RPMI8226 (cell line): Measurements from ENCODE around the gene FBL.

Experiments used
- DNase-seq: peaks from one replicate; pipeline ENCODE4 v3.0.0-alpha.2; 2015

FBL gene

GRCh38 chr19:39840492-39840891, 5.7 kb downstream of the FBL start:
- no peak for DNase-seq

- no peak for DNase-seq
Observed at GRCh38 chr19:39839678-39840327, 6.4 kb downstream of the FBL start.

DNA sequence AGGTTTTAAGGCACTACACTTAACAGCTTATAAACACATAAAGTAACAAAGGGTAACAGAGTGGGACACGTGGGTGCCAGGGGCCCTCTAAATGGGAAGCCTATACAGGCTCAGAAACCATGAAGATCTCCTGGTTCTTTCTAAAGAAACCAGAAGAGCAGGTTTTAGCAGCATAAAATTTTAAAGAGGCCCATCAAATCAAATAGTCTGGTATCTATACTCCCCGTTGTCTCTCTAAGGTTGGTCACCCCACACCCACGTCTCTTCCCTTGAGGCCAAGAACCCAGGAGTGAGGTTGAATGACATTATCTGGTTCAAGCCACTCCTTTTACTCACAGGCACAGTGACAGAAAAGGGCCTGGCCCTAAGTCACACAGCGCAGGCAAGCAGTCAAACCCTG, 7.6 kb downstream of the FBL start:
- no peak for DNase-seq

DNA sequence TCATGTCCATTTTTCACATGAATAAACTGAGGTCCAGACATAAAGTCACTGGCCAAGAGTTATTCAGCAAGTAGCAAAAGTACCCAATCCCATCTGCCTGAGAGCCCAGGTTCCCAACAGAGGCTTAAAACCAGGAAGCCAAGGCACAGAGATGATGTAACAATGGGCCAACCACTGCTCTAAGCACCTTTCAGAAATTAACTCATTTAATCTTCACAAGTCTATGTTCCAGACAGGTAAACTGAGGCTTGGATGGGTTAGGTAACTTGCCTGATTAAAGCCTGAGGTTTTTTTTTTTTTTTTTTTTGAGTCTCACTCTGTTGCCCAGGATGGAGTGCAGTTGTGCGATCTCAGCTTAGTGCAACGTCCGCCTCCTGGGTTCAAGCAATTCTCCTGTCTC, 8.2 kb downstream of the FBL start:
- DNase-seq, result no peak

- no peak for DNase-seq
Observed at GRCh38 chr19:39834287-39834841, 11.8 kb downstream of the FBL start.

DNA sequence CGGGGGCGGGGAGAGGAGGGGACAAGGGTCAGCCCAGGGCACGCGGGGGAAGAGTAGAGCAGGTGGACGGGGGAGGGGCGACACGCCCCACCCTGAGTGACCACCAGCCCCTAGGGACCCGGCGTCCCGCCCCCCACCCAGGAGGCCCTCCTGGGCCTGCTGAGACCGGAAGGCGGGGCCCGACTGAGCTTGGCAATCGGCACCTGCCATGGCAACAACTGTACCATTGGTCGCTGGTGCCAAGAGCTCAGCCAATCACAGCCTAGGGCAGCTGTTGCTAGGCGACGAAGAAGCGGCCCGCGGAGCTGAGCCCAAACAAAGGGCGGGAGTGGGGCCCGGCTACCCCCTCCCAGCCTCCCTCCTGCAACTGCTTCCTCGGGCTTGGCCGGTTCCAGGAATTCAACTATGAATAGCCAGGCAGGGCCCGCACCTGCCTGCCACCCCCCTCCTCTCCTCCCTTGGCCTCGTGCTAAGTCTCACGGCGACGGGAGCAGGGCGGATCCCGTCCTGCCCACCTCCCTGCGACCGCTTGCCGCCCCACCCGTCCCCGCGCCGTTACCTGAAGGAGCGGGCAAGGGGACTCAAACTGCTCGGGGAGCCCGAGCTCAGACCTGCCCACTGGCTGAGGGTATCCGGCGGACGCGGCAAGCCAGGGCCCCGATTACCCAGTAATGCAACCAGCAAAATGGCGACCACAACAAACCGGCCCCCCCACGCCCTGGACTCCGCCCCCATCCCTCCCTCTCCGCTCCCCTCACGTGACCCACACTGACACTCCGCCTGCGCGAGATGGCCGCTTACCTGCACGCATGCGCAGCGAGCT, 12.5 kb downstream of the FBL start, which contains the start of gene DYRK1B:
Gene DYRK1B (minus strand): TSS at position 699 of the 823 bp plus-strand sequence. CDS start 2,295 bp downstream, outside the sequence.
- peak; percentile 9 for DNase-seq

- DNase-seq, result no peak
Observed at GRCh38 chr19:39833160-39833463, 13.1 kb downstream of the FBL start.

DNA sequence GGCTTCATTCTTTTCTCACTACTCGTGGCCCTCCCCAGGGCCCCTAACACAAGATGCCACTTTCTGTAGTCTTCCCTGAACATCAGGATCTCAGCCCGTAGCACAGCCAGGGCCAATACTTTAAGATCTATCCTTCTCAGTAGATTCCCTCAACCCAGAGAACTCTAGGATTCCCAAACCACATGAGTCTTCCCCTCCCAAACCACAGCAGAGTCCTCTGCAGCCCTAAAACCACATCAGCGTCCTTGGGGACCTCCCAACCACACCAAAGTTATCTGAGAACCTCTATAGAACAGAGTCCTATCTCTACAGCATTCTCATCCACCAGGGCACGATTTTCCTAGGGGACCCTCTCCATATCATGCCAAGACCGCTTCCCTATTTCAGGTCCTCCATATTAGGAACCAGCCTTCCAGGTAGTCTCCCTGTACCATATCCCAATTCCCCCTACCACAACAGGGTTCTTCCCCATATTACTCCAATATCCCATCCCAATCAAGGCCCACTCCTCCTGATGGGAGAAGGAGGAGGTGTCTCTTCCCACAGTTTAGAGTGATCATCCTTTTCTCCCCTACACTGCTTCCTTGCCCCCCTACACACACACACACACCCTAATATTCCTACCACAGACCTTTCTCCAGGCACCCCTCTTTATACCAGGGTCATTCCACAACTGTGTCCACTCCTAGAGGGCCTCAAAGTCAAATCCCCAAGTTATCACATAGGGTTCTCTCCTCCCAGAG, 13.7 kb downstream of the FBL start:
- DNase-seq, result no peak

- DNase-seq, result no peak
Observed at GRCh38 chr19:39831679-39832078, 14.5 kb downstream of the FBL start.

- DNase-seq, result no peak
Observed at GRCh38 chr19:39830847-39831246, 15.3 kb downstream of the FBL start.

DNA sequence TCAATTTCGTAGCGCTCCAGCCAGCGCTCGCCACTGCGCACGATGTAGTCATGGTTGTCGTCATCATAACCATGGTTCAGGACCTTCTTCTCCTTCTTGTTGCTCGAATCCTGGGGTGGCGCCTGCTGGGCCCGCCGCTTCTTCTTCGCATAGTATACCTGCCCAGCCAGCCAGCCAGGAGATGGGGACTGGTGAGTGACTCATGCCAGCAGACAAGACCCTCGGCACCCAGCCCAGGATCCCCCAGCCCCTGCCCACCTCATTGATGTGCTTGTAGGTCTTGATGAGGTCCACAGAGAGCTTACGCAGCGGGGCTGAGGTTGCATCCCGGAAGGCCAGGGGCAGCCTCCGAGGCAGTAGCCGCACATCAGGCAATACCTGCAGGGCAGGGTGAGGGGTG, 15.8 kb downstream of the FBL start:
- no peak for DNase-seq

DNA sequence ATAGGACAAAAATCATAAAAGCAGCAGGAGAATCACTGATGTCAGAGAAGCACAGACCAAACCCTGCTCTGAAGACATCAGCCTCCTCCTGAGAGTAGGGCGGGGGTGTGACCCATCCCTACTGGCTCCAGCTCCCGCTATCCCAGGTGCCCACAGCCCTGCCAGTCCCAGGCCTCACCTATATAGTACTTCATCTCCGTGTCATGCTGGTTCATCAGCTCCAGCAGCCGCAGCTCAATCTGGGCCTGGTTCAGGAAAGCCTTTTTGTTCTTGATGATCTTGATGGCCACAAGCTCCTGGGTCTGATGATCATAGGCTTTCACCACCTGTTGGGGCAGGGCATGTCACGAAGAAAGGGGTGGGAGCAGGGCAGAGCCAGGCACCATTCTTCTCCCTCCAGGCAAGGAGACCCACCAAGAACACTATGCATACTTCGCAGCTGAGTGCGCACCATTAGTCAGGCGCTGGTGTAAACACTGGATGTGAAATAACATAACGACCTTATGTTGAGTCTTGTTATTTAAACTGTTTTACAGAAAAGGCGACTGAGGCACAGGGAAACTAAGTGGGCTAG, 16.4 kb downstream of the FBL start:
- DNase-seq, result no peak

DNA sequence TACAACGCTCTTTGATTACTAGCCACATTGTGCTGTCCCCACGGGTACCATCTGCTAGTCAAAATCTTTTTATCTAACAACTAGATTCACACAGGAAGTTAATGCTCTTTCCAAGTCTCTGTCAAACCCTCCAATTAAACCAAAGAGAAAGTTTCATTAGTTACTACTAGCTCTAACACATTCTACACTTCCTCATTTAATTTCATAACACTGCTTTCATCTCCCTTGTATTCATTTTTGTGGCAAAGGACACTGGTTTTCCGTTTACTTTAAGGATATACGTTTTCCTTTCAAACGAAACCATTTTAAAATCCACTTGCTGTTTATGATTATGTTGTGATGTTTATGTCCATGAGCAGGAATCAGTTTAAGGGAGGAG, 17.5 kb downstream of the FBL start:
- no peak for DNase-seq

DNA sequence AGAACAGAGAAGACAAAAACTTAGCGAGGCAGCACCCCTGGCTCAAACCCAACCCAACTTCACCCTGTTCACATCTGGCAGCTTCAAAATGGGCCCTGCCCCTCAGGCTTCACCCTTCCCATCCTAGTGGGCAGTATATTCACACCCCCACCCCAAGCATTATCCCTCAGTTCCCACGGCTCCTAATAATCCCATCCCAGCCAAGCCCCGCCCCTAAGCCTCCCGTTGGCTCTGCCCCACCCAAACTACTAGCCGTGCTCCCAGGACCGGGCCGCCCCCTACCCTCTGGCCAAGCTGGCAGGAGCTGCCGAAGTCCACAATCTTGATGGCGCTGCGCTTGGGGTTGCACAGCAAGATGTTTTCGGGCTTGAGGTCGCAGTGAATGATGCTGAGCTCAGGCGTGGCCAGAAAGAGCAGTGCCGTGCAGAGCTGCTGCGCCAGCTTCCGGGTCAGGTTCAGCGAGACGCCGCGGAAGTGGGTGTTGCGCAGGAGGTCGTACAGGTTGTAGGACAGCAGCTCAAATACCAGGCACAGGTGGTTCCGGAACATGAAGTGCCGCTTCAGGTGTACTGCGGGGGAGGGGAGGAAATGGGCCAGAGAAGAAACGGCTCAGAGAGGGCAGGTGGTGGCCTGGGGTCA, 18.0 kb downstream of the FBL start:
- DNase-seq, result no peak

DNA sequence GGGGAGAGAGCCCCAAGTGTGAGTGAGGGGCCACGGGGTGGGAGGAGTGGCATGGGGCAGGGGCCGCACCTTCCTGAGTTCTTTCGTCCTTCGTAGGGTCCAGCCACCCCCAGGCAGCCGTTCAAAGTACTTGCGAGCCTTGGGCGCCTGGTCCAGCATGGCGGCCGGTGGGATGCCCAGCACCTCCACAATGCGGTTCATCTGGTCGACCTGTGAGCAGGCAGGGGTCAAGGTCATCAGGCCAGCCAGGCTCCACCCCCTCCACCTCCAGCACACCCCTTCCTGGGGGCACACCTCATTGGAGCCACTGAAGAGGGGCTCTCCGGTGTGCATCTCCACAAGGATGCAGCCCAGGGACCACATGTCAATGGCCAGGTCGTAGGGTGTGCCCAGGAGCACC, 19.0 kb downstream of the FBL start:
- DNase-seq, result no peak

DNA sequence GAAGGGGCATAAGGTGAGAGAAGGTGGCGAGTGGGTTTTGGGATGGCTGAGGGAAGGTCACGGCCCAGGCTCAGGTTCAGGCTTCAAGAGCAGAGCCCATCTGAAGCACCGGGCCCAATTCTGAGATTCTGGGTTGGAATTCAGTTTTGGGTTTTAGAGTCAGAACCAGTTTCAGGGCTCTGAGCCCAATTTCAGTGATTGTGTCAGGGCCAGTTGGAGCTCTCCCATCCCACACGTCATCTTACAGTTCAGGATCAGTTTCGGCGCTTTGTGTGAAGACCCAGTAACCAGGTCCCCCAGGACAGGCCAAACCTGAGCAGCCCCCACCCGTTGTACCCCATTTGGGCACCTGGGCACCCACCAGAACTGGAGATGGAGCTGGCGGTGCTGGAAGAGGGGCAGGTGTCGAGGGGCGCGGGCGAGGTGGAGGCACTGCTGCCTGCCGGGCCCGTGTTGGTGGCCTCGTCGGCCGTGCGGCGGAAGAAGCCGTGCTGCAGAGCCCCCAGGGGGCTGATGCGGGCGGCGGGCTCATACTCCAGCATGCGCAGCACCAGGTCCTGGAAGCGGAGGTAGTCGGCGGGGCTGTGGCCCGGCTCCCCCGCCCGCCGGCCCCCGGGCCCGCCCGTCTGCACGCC, 19.8 kb downstream of the FBL start:
- no peak for DNase-seq

GRCh38 chr19:39825531-39826076, 20.6 kb downstream of the FBL start:
- DNase-seq, result no peak

DNA sequence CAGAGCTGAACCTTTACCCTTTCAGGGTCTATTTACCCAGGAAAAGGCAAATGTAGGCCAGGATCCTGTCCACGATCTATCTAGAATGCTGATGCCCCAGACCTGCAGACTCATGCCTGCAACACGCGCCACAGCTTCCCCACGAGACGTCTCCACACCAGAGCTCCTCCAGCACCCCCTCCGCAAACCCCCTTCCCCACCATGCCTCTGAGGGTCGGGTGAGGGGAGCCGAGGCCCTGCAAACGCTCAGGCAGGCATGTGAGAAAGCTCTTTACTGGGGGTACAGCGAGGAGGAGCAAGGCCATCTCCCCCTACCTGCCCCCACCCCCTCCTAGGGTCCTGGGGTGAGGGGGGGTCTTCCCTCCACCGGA, 21.1 kb downstream of the FBL start:
- no peak for DNase-seq

DNA sequence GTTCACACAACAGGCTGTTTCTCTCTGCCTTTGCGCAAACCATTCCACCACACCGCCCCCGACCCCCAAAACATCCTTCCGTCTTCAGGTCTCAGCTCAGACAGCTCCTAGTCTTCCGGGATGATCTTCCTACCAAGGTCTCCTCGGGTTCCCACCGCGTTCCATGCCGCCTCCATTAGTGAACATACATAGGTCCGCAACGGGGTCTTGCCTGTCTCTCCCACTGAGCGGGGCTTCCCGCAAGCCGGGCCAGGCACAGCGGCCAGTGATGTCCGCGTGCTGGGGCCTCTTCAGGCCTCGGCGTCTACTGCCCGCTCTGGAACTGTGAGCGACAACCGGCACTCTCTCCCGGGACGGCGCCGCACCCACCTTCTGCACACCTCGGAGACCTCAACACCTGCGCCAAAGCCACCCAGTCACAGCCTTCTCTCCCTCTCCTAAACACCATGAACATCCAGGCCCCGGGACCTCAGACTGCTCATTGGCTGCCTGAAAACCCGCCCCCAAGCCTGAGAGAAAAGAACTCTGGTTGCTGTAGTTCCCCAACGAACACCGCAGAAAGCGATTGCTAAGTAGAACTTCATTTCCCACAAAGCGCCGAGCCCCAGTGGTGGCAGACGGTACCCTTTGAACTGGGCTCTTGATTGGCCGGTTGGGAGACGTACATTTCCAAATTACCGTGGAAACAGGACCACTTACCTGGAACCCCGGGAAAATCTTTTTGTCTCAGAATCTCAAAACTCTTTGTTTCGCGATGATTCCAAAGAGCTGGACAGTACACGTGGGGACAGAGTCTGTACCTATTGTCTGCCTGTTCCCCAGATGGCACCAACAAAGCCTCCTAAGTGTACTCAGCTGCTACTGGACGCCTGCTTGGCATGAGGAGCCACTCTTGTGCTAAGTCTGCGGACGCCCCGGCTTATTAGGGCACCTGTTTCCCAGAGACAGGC, 21.8 kb downstream of the FBL start:
- no peak for DNase-seq

DNA sequence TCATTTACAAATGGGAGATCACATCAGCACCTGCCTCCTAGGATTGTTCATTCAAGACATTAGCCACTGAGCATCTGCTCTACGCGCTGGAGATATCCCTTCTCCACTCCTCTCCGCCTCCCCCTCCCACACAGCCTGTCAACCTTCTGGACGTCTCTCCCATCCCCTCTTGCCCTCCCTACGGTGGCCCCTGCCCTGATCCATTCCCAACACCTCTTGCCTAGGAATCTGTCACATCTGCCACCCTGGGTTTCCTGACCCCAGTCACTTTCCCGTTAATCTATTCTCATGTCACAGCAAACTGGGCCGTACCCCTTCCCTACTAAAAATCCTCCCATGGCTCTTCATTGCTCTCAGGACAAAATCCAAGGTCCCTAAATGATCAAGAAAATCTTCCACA, 22.5 kb downstream of the FBL start:
- no peak for DNase-seq

DNA sequence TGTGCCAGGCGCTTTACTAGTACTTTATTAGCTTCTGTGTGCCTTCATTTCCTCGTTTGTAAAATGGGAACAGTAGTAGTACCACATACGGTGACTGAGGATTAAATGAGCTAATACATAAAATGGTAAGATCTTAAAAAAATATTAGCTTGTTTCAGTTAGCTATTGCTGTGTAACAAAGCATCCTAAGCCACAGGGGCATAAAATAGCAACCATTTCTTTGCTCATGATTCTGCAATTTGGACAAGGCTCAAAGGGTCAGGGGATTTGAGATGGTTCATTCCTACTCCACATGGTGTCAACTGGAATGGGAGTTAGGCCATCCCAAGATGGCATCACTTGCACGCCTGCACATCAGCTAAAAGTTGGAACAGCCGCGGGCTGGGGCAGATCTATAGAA, 25.5 kb downstream of the FBL start:
- no peak for DNase-seq
